PFSK-1 (cell line): ENCODE data around the gene PLSCR2.

Experiments used
- FOXP2 ChIP-seq: optimal IDR thresholded peaks from 2 replicates; pipeline ENCODE3; 2011; ENCODE audit warnings: borderline replicate concordance, control low read depth, inconsistent platforms; ENCODE audit not compliant: insufficient read depth; ENCODE audit errors: extremely low read length, extremely low read depth
- POLR2AphosphoS5 ChIP-seq: IDR thresholded peaks from 2 replicates; pipeline ENCODE4 v1.6.1; 2012; ENCODE audit warnings: low read depth, mild to moderate bottlenecking, control low read depth, low read length, moderate library complexity
- TAF1 ChIP-seq: IDR thresholded peaks from 2 replicates; pipeline ENCODE4 v1.6.1; 2012; ENCODE audit warnings: low read length, control low read depth, borderline replicate concordance; ENCODE audit not compliant: insufficient read depth
- TF ChIP-seq, protein P1 (sequence below), 2 experiments: IDR thresholded peaks; 2 replicates each; pipeline versions ENCODE4 v1.6.1 to v1.8.0; 2011 to 2012; ENCODE audit warnings: low read depth in 2 of 2, low read length in 2 of 2, control low read depth in 1 of 2, inconsistent platforms in 1 of 2, mild to moderate bottlenecking in 1 of 2, moderate library complexity in 1 of 2; ENCODE audit not compliant: insufficient read depth in 1 of 2

DNA sequence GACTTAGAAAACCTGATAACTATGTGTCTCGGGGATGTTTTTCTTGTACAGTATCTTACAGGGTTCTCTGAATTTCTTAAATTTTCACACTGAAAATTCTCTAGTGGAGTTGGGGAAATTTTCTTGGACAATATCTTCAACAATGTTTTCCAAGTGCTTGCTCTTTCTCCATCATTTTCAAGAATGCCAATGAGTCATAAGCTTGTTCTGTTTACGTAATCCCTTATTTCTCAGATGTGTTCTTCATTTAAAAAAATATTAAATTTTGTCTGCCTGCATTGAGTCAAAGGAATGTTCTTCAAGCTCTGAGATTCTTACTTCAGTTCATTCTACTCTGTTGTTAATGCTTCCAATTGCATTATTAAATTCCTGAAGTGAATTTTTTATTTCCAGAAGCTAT is 21.9 kb upstream of the PLSCR2 start:
- TF ChIP-seq FOXP2: no peak
- no peak for TF ChIP-seq POLR2AphosphoS5
- no peak for TF ChIP-seq TAF1
- TF ChIP-seq, protein P1, sequence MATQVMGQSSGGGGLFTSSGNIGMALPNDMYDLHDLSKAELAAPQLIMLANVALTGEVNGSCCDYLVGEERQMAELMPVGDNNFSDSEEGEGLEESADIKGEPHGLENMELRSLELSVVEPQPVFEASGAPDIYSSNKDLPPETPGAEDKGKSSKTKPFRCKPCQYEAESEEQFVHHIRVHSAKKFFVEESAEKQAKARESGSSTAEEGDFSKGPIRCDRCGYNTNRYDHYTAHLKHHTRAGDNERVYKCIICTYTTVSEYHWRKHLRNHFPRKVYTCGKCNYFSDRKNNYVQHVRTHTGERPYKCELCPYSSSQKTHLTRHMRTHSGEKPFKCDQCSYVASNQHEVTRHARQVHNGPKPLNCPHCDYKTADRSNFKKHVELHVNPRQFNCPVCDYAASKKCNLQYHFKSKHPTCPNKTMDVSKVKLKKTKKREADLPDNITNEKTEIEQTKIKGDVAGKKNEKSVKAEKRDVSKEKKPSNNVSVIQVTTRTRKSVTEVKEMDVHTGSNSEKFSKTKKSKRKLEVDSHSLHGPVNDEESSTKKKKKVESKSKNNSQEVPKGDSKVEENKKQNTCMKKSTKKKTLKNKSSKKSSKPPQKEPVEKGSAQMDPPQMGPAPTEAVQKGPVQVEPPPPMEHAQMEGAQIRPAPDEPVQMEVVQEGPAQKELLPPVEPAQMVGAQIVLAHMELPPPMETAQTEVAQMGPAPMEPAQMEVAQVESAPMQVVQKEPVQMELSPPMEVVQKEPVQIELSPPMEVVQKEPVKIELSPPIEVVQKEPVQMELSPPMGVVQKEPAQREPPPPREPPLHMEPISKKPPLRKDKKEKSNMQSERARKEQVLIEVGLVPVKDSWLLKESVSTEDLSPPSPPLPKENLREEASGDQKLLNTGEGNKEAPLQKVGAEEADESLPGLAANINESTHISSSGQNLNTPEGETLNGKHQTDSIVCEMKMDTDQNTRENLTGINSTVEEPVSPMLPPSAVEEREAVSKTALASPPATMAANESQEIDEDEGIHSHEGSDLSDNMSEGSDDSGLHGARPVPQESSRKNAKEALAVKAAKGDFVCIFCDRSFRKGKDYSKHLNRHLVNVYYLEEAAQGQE (IDR thresholded peaks at IDR 0.05; ENCODE audit: insufficient read depth in 1 of 2, low read depth in 2 of 2, low read length in 2 of 2): no peak
